Skin of body (tissue), 2 donors: Measurements from ENCODE around the gene CHD1L. TPM values are rescaled to one million over a fixed set of nuclear protein-coding genes. Genes with fewer than 3 reads are reported as not detected.
A peak's percentile ranks its signal among the peaks of the same experiment; 100 is the strongest.
"Not testable (repeated sequence)": the region's sequence is repeated elsewhere in the genome, so short reads cannot be mapped to it uniquely, and the experiment has no call there.

Experiments used
- DNase-seq: peaks from one replicate; lab custom pipeline; 2025; lab: John Stamatoyannopoulos, UW
- total RNA-seq: library from RNA; depleted of rRNA; stranded (reverse); fragments of >200 nt; gene quantifications from one replicate; pipeline ENCODE4 v1.2.3, GENCODE V29; 2014

Gene CHD1L
- total RNA-seq: 30.8 TPM

GRCh38 chr1:147242449-147243227 lies at the start of gene CHD1L:
Gene CHD1L, plus strand, starts transcription at chr1:147242684. Its CDS starts 20 bp downstream, at chr1:147242704.
- peak; percentile 91 for DNase-seq

DNA sequence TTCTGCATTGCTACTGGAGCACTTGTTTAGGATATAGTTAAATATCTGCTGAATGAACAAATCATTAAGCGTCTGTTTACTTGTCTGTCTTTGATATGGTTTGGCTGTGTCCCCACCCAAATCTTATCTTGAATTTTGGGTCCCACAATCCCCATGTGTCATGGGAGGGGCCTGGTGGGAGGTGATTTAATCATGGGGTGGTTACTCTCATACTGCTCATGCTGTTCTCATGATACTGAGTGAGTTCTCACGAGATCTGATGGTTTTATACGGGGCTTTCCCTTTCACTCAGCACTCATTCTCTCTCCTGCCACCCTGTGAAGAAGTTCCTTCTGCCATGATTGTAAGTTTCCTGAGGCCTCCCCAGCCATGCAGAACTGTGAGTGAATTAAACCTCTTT lies 45.2 kb upstream of the CHD1L start:
- DNase-seq: not testable (repeated sequence)

GRCh38 chr1:147201276-147201675 lies 41.2 kb upstream of the CHD1L start:
- no peak for DNase-seq

DNA sequence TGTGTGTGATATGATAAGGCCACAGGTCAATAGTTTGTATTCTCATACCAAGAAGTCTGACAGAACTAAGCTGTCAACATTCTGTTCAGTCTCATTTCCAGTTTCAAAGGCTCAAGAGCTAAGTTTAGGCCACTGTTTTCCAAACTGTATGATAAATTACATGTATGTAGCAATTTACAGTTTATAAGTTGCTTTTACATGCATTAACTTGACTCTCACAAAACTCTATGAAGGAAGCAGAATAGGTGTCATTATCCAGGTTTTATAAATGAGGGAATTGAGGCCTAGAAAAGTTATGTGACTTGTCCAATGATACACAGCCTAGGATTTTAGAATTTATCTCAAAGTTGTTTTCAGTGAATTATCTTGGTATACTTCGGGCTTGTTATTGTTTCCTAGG lies 40.7 kb upstream of the CHD1L start:
- DNase-seq: no peak

- no peak for DNase-seq
Measured at GRCh38 chr1:147202576-147202975, 39.9 kb upstream of the CHD1L start.

DNA sequence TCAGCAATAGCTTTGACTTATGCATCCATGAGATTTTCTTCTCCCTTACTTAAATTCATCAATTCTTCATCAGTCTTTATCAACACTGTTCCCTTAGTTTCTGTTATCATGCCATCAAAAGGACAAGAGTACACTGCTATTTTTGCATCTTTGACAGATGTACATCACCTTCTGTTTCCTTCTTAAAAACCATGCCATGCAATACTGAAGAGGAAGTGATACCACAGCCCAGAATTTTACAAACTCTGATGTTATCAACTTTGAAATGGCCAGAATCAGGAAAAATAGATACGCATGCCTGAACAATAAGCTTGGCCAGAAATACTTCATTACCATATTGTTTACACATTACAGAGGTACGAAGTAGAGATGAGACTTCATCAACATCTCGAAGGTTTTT lies 38.4 kb upstream of the CHD1L start:
- DNase-seq: no peak

GRCh38 chr1:147207192-147207591 lies 35.3 kb upstream of the CHD1L start:
- DNase-seq: no peak

- no peak for DNase-seq
Measured at GRCh38 chr1:147208619-147209018, 33.9 kb upstream of the CHD1L start.

GRCh38 chr1:147209825-147210821 lies 32.4 kb upstream of the CHD1L start:
- DNase-seq: no peak

GRCh38 chr1:147210987-147211386 lies 31.5 kb upstream of the CHD1L start:
- DNase-seq: no peak

DNA sequence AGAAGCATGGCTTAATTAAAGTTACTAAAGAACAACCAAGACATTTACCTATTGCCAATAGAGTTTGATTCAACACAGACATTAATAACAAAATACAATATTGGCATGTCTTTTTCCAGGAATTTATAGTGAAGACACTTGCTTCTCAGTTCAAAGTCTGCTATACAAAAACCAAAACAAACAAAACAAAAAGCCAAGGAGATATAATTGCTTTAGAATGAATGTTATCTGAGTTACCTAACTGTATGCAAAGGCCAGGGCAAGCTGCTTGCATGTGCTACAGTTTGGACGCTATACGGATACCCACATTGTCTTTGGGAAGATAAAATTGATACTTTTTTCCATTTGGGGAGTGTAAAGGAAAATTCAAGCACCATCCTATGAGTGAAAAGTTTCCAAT lies 30.9 kb upstream of the CHD1L start:
- no peak for DNase-seq

- DNase-seq: no peak
Measured at GRCh38 chr1:147213271-147213670, 29.2 kb upstream of the CHD1L start.

GRCh38 chr1:147214325-147214724 lies 28.2 kb upstream of the CHD1L start:
- DNase-seq: no peak

- DNase-seq: no peak
Measured at GRCh38 chr1:147214842-147215539, 27.5 kb upstream of the CHD1L start.

DNA sequence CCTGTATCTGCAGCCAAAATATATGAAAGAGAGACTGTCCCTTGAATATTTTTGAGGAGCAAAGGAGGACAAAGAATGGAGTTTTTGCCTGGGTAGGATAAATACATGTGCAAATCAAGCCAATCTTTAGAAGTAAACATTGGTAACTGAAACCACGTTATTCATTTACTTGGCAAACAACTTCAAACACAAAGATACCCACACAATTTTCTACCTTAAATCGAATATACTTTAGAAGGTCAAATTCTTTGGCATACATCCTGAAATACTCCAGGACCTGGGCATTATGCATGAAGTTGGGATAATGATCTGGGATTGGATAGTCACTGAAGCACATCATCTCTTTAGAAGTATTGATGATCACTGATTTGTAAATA lies 27.0 kb upstream of the CHD1L start:
- DNase-seq: no peak

- DNase-seq: no peak
Measured at GRCh38 chr1:147216124-147216523, 26.4 kb upstream of the CHD1L start.

GRCh38 chr1:147217141-147217540 lies 25.3 kb upstream of the CHD1L start:
- no peak for DNase-seq

DNA sequence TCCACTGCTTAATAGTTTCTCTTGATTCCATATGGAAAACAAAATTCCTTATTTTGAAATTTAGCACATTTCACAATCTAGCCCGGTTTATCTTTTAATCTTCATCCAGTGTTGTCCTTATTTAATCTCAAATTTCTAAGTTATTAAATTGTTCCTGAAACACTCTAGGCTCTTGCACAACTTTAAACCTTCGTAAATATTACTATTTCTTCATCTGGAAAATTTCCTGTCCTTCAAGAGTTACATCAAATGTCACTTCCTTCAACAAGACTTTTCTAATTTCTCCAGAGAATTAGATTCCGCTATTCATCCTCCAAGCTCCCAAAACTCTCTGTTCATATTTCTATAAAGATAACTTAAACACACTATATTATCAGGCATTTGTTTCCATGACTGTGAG lies 23.9 kb upstream of the CHD1L start:
- no peak for DNase-seq

- DNase-seq: no peak
Measured at GRCh38 chr1:147223740-147224615, 18.5 kb upstream of the CHD1L start.

GRCh38 chr1:147225193-147225730 lies 17.2 kb upstream of the CHD1L start, which contains the start of gene FMO5:
Gene FMO5, minus strand, starts transcription at chr1:147225339. Its CDS starts 310 bp downstream, at chr1:147225029.
- DNase-seq: peak; percentile 81
